Left ventricle myocardium inferior (tissue), 1 donor: ENCODE results near the gene NFIC. TPM values are rescaled to one million over a fixed set of nuclear protein-coding genes. Genes with fewer than 3 reads are reported as not detected.

Experiments
- DNase-seq: peaks from one replicate; pipeline ENCODE4 v3.0.0-alpha.2; 2020
- H3K27ac ChIP-seq: fragments of 200-600 bp; replicated peaks from 2 replicates; pipeline ENCODE4 v1.8.0; 2021
- H3K27me3 ChIP-seq: fragments of 200-600 bp; 2 replicates; pipeline ENCODE4 v1.8.0; 2021; ENCODE audit warnings: low read depth
- H3K36me3 ChIP-seq: fragments of 200-600 bp; 2 replicates; pipeline ENCODE4 v1.8.0; 2021
- H3K4me1 ChIP-seq: fragments of 200-600 bp; 2 replicates; pipeline ENCODE4 v1.8.0; 2021
- H3K4me3 ChIP-seq: fragments of 200-600 bp; 2 replicates; pipeline ENCODE4 v1.8.0; 2021; ENCODE audit warnings: mild to moderate bottlenecking, moderate library complexity
- H3K9me3 ChIP-seq: fragments of 200-600 bp; replicated peaks from 2 replicates; pipeline ENCODE4 v1.8.0; 2021
- CTCF ChIP-seq: fragments of 200-600 bp; IDR thresholded peaks from 2 replicates; pipeline ENCODE4 v1.8.0; 2021; ENCODE audit warnings: antibody characterized with exemption, mild to moderate bottlenecking, borderline replicate concordance
- intact Hi-C: fragments of 100-400 bp; cut with micrococcal nuclease; formaldehyde crosslinking; loops from one replicate; pipeline ENCODE4 v1.11.0; 2022
- total RNA-seq: library from RNA; stranded (reverse); fragmentation: NEBNext Ultra II Directional; extraction: Animal tissue kit (Norgen Biotek cat#: 25700); gene quantifications from one replicate; pipeline ENCODE4 v1.2.1, GENCODE V29; 2021
- donor health status: DM: no; HTN: yes; CAD: no; lungs with severe emphysema.

The NFIC gene
- total RNA-seq, 1 donor from 2014 or later = 145 TPM

GRCh38 chr19:3474614-3475013, 108.2 kb downstream of the NFIC start:
- H3K27ac ChIP-seq = no peak overlapping the region
- H3K4me1 ChIP-seq = peaks cover 16% of the 10 kb centered on the region
- intact Hi-C loops = loop anchor here (5.0 kb wide), 1 partner anchor 147 kb away; no protein-coding TSS in a partner anchor
- TF ChIP-seq CTCF = no peak
- H3K4me3 ChIP-seq = no peak overlapping the region
- H3K27me3 ChIP-seq = peaks cover 43% of the 10 kb centered on the region
- DNase-seq = no peak
- no peaks in the 10 kb centered on the region for H3K36me3 ChIP-seq
- no peaks in the 10 kb centered on the region for H3K9me3 ChIP-seq

- peaks cover 50% of the 10 kb centered on the region for H3K27me3 ChIP-seq
- H3K9me3 ChIP-seq = no peaks in the 10 kb centered on the region
- H3K4me3 ChIP-seq = no peak overlapping the region
- no peaks in the 10 kb centered on the region for H3K36me3 ChIP-seq
- DNase-seq = no peak
- no peak for TF ChIP-seq CTCF
- no peak overlapping the region for H3K27ac ChIP-seq
- peaks cover 14% of the 10 kb centered on the region for H3K4me1 ChIP-seq
- intact Hi-C loops = no loop called here
These were observed 109.1 kb downstream of the NFIC start for GRCh38 chr19:3475449-3475848.

- Histone ChIP-seq H3K27ac (no peak overlapping the region), H3K27me3 (peaks cover 64% of the 10 kb centered on the region)
- intact Hi-C loops = no loop called here
These were observed 110.4 kb downstream of the NFIC start for GRCh38 chr19:3476830-3477229.

GRCh38 chr19:3477506-3477905, 111.1 kb downstream of the NFIC start:
- DNase-seq = no peak
- peaks cover 4% of the 10 kb centered on the region for H3K4me1 ChIP-seq
- no peaks in the 10 kb centered on the region for H3K9me3 ChIP-seq
- intact Hi-C loops = no loop called here
- no peak overlapping the region for H3K27ac ChIP-seq
- no peaks in the 10 kb centered on the region for H3K36me3 ChIP-seq
- no peak overlapping the region for H3K4me3 ChIP-seq
- H3K27me3 ChIP-seq = peaks cover 71% of the 10 kb centered on the region
- no peak for TF ChIP-seq CTCF

More at GRCh38 chr19:3476830-3477229, 110.4 kb downstream of the NFIC start:
- Histone ChIP-seq H3K4me1 (peaks cover 11% of the 10 kb centered on the region), H3K9me3 (no peaks in the 10 kb centered on the region), H3K36me3 (no peaks in the 10 kb centered on the region), H3K4me3 (no peak overlapping the region)
- no peak for DNase-seq
- TF ChIP-seq CTCF = no peak

- no peaks in the 10 kb centered on the region for H3K9me3 ChIP-seq
- H3K4me3 ChIP-seq = no peak overlapping the region
- H3K36me3 ChIP-seq = no peaks in the 10 kb centered on the region
- no peak for TF ChIP-seq CTCF
- H3K27ac ChIP-seq = no peak overlapping the region
- H3K4me1 ChIP-seq = no peaks in the 10 kb centered on the region
- intact Hi-C loops = no loop called here
- H3K27me3 ChIP-seq = peaks cover 75% of the 10 kb centered on the region
- no peak for DNase-seq
These were observed 111.6 kb downstream of the NFIC start for GRCh38 chr19:3477951-3478350.
